ENCODE results near the gene PRR16. TPM values are rescaled to one million over a fixed set of nuclear protein-coding genes. Genes with fewer than 3 reads are reported as not detected.

The PRR16 gene
- total RNA-seq, 1 experiment from 2014 or later = 5.0 TPM

GRCh38 chr5:120624021-120624563 is 160.0 kb downstream of the PRR16 start:
- ChIA-PET POLR2A (ENCODE audit: unreplicated experiment) (no interaction called here), CTCF (no interaction called here)
- Histone ChIP-seq H4K20me1 (ENCODE audit: insufficient read depth) (no peaks in the 10 kb centered on the region), H3K27ac (no peak overlapping the region), H3F3A (ENCODE audit: insufficient read depth, low read depth) (no peaks in the 10 kb centered on the region), H2AFZ (peak overlapping the region; percentile 32; the same call in 1 of the 2 replicates), H3K4me1 (replicated peaks; ENCODE audit: insufficient read depth) (0 out of 2 replicates have a peak, but pooled peaks cover 7% of the 10 kb centered on the region), H3K27me3 (ENCODE audit: insufficient read depth, low read depth) (no peaks in the 10 kb centered on the region), H3K4me3 (no peak overlapping the region), H3K79me2 (ENCODE audit: low read depth) (no peaks in the 10 kb centered on the region), H3K9me3 (ENCODE audit: insufficient read depth, low read depth) (no peaks in the 10 kb centered on the region), H3K36me3 (ENCODE audit: low read depth) (no peaks in the 10 kb centered on the region), H3K4me2 (peak overlapping the region; percentile 39), H3K9me2 (ENCODE audit: insufficient read depth) (peaks cover 4% of the 10 kb centered on the region; the same call in 1 of the 2 replicates)
- intact Hi-C loops (cut with micrococcal nuclease; ENCODE audit: unreplicated experiment) = no loop called here
- BruUV-seq (replicated peaks) = no TSS peak
- no peak for DNase-seq
- TF ChIP-seq EZH2 (IDR thresholded peaks at IDR 0.05; ENCODE audit: low read depth) = no peak
- TF ChIP-seq CTCF (conservative IDR thresholded peaks at IDR 0.05) = no peak

- H3K27ac ChIP-seq = no peak overlapping the region
- no peaks in the 10 kb centered on the region for H3K27me3 ChIP-seq (ENCODE audit: insufficient read depth, low read depth)
- no peaks in the 10 kb centered on the region for H4K20me1 ChIP-seq (ENCODE audit: insufficient read depth)
- H3K79me2 ChIP-seq (ENCODE audit: low read depth) = no peaks in the 10 kb centered on the region
- no TSS peak for BruUV-seq (replicated peaks)
- no peak overlapping the region for H3K4me3 ChIP-seq
- ChIA-PET CTCF (no interaction called here), POLR2A (ENCODE audit: unreplicated experiment) (no interaction called here)
- H3K9me3 ChIP-seq (ENCODE audit: insufficient read depth, low read depth) = no peaks in the 10 kb centered on the region
- DNase-seq = no peak
- intact Hi-C loops (cut with micrococcal nuclease; ENCODE audit: unreplicated experiment) = no loop called here
- no peak overlapping the region for H3K4me2 ChIP-seq
- 0 out of 2 replicates have a peak, but pooled peaks cover 7% of the 10 kb centered on the region for H3K4me1 ChIP-seq (replicated peaks; ENCODE audit: insufficient read depth)
- H3K9me2 ChIP-seq (ENCODE audit: insufficient read depth) = peaks cover 4% of the 10 kb centered on the region; the same call in 1 of the 2 replicates
- TF ChIP-seq CTCF (conservative IDR thresholded peaks at IDR 0.05) (no peak), EZH2 (IDR thresholded peaks at IDR 0.05; ENCODE audit: low read depth) (no peak)
- H3K36me3 ChIP-seq (ENCODE audit: low read depth) = no peaks in the 10 kb centered on the region
- H2AFZ ChIP-seq = no peak overlapping the region
- no peaks in the 10 kb centered on the region for H3F3A ChIP-seq (ENCODE audit: insufficient read depth, low read depth)
Observed at GRCh38 chr5:120628156-120628555, 164.1 kb downstream of the PRR16 start.

- no TSS peak for BruUV-seq (replicated peaks)
- Histone ChIP-seq H3K27me3 (ENCODE audit: insufficient read depth, low read depth) (no peaks in the 10 kb centered on the region), H3K4me2 (no peak overlapping the region), H3K4me1 (replicated peaks; ENCODE audit: insufficient read depth) (no peaks in the 10 kb centered on the region), H3F3A (ENCODE audit: insufficient read depth, low read depth) (no peaks in the 10 kb centered on the region), H3K9me2 (ENCODE audit: insufficient read depth) (peaks cover 4% of the 10 kb centered on the region; the same call in 1 of the 2 replicates), H3K4me3 (no peak overlapping the region), H3K79me2 (ENCODE audit: low read depth) (no peaks in the 10 kb centered on the region), H2AFZ (no peak overlapping the region), H3K36me3 (ENCODE audit: low read depth) (no peaks in the 10 kb centered on the region), H4K20me1 (ENCODE audit: insufficient read depth) (no peaks in the 10 kb centered on the region), H3K27ac (no peak overlapping the region), H3K9me3 (ENCODE audit: insufficient read depth, low read depth) (no peaks in the 10 kb centered on the region)
- no peak for DNase-seq
- ChIA-PET POLR2A (ENCODE audit: unreplicated experiment) (no interaction called here), CTCF (no interaction called here)
- intact Hi-C loops (cut with micrococcal nuclease; ENCODE audit: unreplicated experiment) = no loop called here
- TF ChIP-seq EZH2 (IDR thresholded peaks at IDR 0.05; ENCODE audit: low read depth) = no peak
- no peak for TF ChIP-seq CTCF (conservative IDR thresholded peaks at IDR 0.05)
Observed at GRCh38 chr5:120630550-120630949, 166.4 kb downstream of the PRR16 start.
